Muscle of arm (tissue), 14 donors: ENCODE data around the gene CLDN15. TPM values are rescaled to one million over a fixed set of nuclear protein-coding genes. Genes with fewer than 3 reads are reported as not detected.
"Not testable (repeated sequence)": the region's sequence is repeated elsewhere in the genome, so short reads cannot be mapped to it uniquely, and the experiment has no call there.

Experiments used
- DNase-seq: peaks from one replicate; pipeline ENCODE4 v3.0.0-alpha.2; 2013
- long read RNA-seq, 11 donors: transcript quantifications; one replicate each; lab custom pipeline, GENCODE V29; 2026
- polyA plus RNA-seq, 12 donors: library from polyadenylated mRNA; unstranded; fragments of 120-200 nt; gene quantifications; one replicate each; pipeline ENCODE4 v1.2.1, GENCODE V29; 2013; ENCODE audit not compliant: insufficient read length in 12 of 12

The CLDN15 gene, protein sequence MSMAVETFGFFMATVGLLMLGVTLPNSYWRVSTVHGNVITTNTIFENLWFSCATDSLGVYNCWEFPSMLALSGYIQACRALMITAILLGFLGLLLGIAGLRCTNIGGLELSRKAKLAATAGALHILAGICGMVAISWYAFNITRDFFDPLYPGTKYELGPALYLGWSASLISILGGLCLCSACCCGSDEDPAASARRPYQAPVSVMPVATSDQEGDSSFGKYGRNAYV
- 10 to 100 TPM in 2 of 12 donors, 1 to 10 TPM in 9, not detected in 1; 4.2 to 16.9 (median 5.7) TPM for polyA plus RNA-seq
- long read RNA-seq, donor 1, transcript CLDN15-201 (5 exons, 1,370 nt): major isoform, 11 of 12 reads
- long read RNA-seq, donor 1, partial matches to known transcripts: 0 of 12 reads
- long read RNA-seq, donor 1, other reads (novel, unspliced or antisense): 0 of 12 reads
- long read RNA-seq, donor 2: 0 reads
- long read RNA-seq, donor 3, partial matches to known transcripts: 0 of 3 reads
- long read RNA-seq, donor 3, other reads (novel, unspliced or antisense): 0 of 3 reads
- long read RNA-seq, donor 4, partial matches to known transcripts: 0 of 3 reads
- long read RNA-seq, donor 4, other reads (novel, unspliced or antisense): 0 of 3 reads
- long read RNA-seq, donor 5, partial matches to known transcripts: 0 of 8 reads
- long read RNA-seq, donor 5, other reads (novel, unspliced or antisense): 6 of 8 reads
- long read RNA-seq, donor 6, partial matches to known transcripts: 0 of 2 reads
- long read RNA-seq, donor 6, other reads (novel, unspliced or antisense): 0 of 2 reads
- long read RNA-seq, donor 7, partial matches to known transcripts: 0 of 1 reads
- long read RNA-seq, donor 7, other reads (novel, unspliced or antisense): 0 of 1 reads
- long read RNA-seq, donor 8: 0 reads
- long read RNA-seq, donor 9, partial matches to known transcripts: 0 of 1 reads
- long read RNA-seq, donor 9, other reads (novel, unspliced or antisense): 0 of 1 reads
- long read RNA-seq, donor 10, partial matches to known transcripts: 0 of 1 reads
- long read RNA-seq, donor 10, other reads (novel, unspliced or antisense): 0 of 1 reads
- long read RNA-seq, donor 11, partial matches to known transcripts: 0 of 2 reads
- long read RNA-seq, donor 11, other reads (novel, unspliced or antisense): 0 of 2 reads

GRCh38 chr7:101237206-101238067 is at the start of gene CLDN15:
Gene CLDN15 (minus strand): TSS chr7:101237802. CDS start chr7:101237581, 221 bp downstream.
- DNase-seq: peak; percentile 70

GRCh38 chr7:101287032-101287431 is 49.4 kb upstream of the CLDN15 start:
- DNase-seq: no peak

GRCh38 chr7:101285880-101286279 is 48.3 kb upstream of the CLDN15 start:
- not testable (repeated sequence) for DNase-seq

- no peak for DNase-seq
Observed at GRCh38 chr7:101285171-101285570, 47.6 kb upstream of the CLDN15 start.

DNA sequence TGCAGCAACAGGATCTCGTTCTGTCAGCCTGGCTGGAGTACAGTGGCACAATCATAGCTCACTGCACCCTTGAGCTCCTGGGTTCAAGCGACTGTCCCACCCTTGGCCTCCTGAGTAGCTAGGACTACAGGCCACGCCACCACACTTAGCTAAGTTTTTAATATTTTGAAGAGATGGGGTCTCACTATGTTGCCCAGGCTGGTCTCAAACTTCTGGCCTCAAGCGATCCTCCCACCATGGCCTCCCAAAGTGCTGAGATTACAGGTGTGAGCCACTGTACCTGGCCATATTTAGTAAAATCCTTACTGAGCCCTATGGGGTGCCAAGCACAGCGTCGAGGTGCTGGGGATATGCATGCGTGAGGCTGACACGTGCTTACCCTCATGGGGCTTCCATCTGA is 43.3 kb upstream of the CLDN15 start:
- not testable (repeated sequence) for DNase-seq

DNA sequence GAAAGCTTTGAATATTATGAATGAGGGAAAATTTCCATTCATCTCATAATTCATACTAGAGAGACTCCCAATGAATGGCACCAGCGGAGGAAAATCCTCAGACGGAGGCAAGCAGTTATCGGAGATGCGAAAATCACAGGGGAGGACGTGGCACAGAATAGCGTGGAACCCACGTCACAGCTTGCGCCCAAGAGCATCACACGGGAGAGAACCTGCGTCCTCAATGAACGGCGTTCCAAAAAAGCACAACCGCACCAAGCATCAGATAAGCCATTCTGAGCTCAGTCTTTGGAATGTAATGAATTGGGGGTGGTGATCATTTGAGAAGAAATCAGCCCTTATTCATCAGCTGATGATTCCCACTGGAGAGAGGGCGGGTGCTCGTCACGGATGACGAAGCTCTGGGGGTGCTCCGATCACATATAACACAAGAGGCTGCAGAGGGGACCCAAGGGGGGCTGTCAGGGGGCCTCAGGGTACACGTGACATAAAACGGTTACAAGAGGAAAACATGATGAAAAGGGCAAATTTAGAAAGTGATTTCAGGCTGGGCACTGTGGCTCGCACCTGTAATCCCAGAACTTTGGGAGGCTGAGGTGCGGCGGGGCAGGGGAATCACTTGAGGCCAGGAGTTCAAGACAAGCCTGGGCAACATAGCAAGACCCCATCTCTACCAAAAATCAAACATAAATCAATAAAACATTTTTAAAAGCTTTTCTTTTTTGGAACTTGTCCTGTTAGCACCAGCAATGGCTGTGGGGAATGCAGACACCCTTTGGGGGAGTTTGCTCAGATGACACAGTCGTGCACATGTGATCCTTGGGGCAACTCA is 41.1 kb upstream of the CLDN15 start:
- DNase-seq: no peak

GRCh38 chr7:101277155-101277554 is 39.6 kb upstream of the CLDN15 start:
- DNase-seq: no peak

DNA sequence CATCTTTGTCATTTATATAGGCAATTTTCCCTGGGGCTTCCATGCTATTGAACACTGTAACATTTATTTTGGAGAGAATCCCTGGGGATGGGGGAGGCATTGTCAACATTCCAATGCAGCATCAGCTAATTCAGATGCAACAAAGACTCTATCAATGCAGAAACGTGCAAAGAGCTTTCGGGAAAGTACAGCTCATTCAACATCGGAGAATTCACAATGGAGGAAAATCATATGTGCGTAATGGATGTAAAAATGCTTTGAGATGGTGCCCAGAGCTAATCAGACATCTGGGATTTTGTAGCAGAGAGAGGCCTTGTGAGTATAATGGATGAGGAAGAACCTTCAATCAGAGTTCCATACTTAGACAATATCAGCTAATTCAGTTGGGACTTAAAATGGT is 35.6 kb upstream of the CLDN15 start:
- no peak for DNase-seq

DNA sequence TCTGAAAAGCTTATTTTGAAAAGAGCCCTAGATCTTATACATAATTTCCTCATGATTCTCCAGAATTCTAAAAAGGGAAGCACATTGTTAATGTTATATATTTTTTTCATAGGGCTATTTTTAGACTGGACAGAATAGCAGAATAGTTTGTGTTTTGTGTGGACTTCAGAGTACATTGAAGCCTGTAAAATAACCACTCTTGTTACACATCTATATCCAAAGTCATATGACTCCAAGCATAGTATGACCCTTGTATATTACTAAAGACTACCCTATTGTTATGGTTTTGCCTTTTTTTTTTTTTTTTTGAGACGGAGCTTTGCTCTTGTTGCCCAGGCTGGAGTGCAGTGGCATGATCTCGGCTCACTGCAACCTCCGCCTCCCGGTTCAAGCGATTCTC is 33.4 kb upstream of the CLDN15 start:
- no peak for DNase-seq

DNA sequence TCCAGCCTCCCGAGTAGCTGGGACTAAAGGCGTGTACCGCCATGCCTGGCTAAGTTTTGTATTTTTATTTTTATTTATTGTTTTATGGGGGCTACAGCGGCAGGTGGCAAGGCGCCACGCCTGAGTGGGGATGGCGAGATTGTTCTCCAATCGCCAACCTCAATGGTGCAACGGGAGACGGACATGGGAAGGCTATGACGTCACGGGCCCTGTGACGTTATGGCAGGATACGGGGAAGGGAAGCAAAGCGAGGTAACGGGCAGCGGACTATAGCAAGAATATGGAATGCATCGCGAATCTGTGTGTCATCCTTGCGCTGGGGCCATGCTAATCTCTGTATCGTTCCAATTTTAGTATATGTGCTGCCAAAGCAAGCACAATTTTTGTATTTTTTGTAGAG is 32.1 kb upstream of the CLDN15 start:
- DNase-seq: no peak

- DNase-seq: no peak
Observed at GRCh38 chr7:101265622-101266516, 28.3 kb upstream of the CLDN15 start.

DNA sequence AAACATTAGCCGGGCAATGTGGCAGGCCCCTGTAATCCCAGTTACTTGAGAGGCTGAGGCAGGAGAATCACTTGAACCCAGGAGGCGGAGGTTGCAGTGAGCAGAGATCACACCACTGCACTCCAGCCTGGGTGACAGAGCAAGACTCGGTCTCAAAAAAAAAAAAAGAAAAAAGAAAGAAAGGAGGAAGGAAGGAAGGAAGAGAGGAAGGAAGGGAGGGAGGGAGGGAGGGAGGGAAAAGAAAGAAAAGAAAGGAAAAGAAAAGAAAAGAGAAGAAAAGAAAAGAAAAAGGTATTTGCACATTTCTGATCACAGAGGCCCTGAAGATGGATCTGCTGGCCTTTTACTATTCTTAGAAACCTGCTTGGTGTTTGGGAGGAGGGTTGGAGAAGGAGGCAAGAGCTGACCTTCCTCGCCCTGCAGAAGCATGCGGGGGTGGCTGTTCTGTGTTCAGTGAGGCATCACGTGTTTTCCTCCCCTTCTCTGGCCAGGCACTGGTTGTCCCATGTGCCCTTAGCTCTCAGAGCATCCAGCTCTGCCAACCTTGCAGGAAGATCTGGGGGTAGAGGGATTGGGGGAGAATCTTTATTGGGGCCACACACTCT is 26.6 kb upstream of the CLDN15 start:
- DNase-seq: not testable (repeated sequence)

GRCh38 chr7:101258243-101258731 is 20.7 kb upstream of the CLDN15 start:
- DNase-seq: no peak

DNA sequence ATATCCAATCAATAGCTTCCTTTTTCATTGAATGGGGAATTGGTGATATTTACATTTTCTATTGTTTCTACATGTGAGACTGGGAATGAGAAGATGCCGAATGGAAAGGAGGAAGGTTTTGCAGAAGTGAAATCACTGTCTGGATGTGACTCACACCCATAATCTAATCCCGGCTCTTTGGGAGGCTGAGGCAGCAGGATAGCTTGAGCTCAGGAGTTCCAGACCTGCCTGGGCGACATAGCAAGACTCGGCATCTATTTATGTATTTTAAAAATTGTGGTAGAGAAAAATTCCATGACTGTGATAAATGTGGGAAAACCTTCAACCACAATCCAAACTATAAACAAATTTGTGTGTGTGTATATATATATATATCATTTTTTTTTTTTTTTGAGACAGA is 18.2 kb upstream of the CLDN15 start:
- DNase-seq: no peak

DNA sequence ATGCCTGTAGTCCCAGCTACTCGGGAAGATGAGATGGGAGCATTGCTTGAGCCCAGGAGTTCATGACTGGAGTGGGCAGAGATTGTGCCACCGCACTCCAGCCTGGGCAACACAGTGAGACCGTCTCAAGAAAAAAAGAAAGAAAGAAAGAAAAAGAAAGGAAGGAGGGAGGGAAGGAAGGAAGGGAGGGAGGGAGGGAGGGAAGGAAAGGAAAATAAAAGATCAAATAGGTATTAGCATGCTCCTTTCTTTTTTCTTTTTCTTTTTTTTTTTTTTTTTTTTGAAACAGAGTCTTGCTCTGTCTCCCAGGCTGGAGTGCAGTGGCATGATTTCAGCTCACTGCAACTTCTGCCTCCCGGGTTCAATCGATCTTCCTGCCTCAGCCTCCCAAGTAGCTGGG is 15.6 kb upstream of the CLDN15 start:
- not testable (repeated sequence) for DNase-seq

- DNase-seq: peak; percentile 98
Observed at GRCh38 chr7:101251871-101252659, 14.5 kb upstream of the CLDN15 start.

GRCh38 chr7:101250324-101250723 is 12.7 kb upstream of the CLDN15 start:
- DNase-seq: no peak

- DNase-seq: no peak
Observed at GRCh38 chr7:101248276-101248675, 10.7 kb upstream of the CLDN15 start.
